Subcutaneous adipose tissue (tissue), 4 donors: Measurements from ENCODE around the gene SPAG17. TPM values are rescaled to one million over a fixed set of nuclear protein-coding genes. Genes with fewer than 3 reads are reported as not detected.

ENCODE experiments used
- CTCF ChIP-seq: fragments of 450-650 bp; IDR thresholded peaks from one replicate; pipeline ENCODE4 v1.5.1; 2016; ENCODE audit warnings: low read depth, mild to moderate bottlenecking, control low read depth, antibody characterized with exemption, moderate library complexity
- total RNA-seq, 4 donors: library from RNA; depleted of rRNA; stranded (reverse); fragments of >200 nt; gene quantifications; one replicate each; pipeline ENCODE4 v1.1.0, GENCODE V29; 2016

The SPAG17 gene
- total RNA-seq, 4 donors from 2014 or later, result 0.82 to 2.7 (median 1.6) TPM

- TF ChIP-seq CTCF, result no peak
Observed at GRCh38 chr1:118021668-118022067, 163.4 kb downstream of the SPAG17 start.

GRCh38 chr1:118018060-118018459, 167.0 kb downstream of the SPAG17 start:
- no peak for TF ChIP-seq CTCF

GRCh38 chr1:118013938-118014337, 171.1 kb downstream of the SPAG17 start:
- no peak for TF ChIP-seq CTCF

GRCh38 chr1:118013336-118013735, 171.7 kb downstream of the SPAG17 start:
- no peak for TF ChIP-seq CTCF

GRCh38 chr1:118012515-118013124, 172.4 kb downstream of the SPAG17 start:
- TF ChIP-seq CTCF, result no peak

- no peak for TF ChIP-seq CTCF
Observed at GRCh38 chr1:118008011-118008410, 177.0 kb downstream of the SPAG17 start.

- TF ChIP-seq CTCF, result no peak
Observed at GRCh38 chr1:118007391-118007790, 177.6 kb downstream of the SPAG17 start.
